GM19395 (cell line): ENCODE data around the gene TPCN2.
"Not testable (repeated sequence)": the region's sequence is repeated elsewhere in the genome, so short reads cannot be mapped to it uniquely, and the experiment has no call there.

Source experiments
- ATAC-seq: cut with Tn5 transposase; IDR thresholded peaks from one replicate; pipeline ENCODE4 v1.9.1; 2021; ENCODE audit warnings: mild to moderate bottlenecking, moderate library complexity; ENCODE audit not compliant: unreplicated experiment

TPCN2 gene

GRCh38 chr11:69141742-69142141 lies 93.0 kb downstream of the TPCN2 start:
- ATAC-seq: no peak

GRCh38 chr11:69142895-69143294 lies 94.2 kb downstream of the TPCN2 start:
- no peak for ATAC-seq

- no peak for ATAC-seq
Observed at GRCh38 chr11:69144316-69145049, 95.8 kb downstream of the TPCN2 start.

GRCh38 chr11:69145050-69145380 lies 96.3 kb downstream of the TPCN2 start:
- ATAC-seq: no peak

GRCh38 chr11:69148377-69148762 lies 99.6 kb downstream of the TPCN2 start:
- no peak for ATAC-seq

- no peak for ATAC-seq
Observed at GRCh38 chr11:69148806-69149205, 100.1 kb downstream of the TPCN2 start.

GRCh38 chr11:69149338-69150045 lies 100.8 kb downstream of the TPCN2 start:
- ATAC-seq: not testable (repeated sequence)

- no peak for ATAC-seq
Observed at GRCh38 chr11:69150175-69150574, 101.4 kb downstream of the TPCN2 start.

- ATAC-seq: no peak
Observed at GRCh38 chr11:69151836-69152235, 103.1 kb downstream of the TPCN2 start.

- ATAC-seq: no peak
Observed at GRCh38 chr11:69152733-69153421, 104.1 kb downstream of the TPCN2 start.

- no peak for ATAC-seq
Observed at GRCh38 chr11:69153661-69154060, 104.9 kb downstream of the TPCN2 start.

- no peak for ATAC-seq
Observed at GRCh38 chr11:69154211-69154913, 105.6 kb downstream of the TPCN2 start.

GRCh38 chr11:69154938-69155301 lies 106.2 kb downstream of the TPCN2 start:
- ATAC-seq: no peak

GRCh38 chr11:69155302-69156234 lies 106.8 kb downstream of the TPCN2 start, which contains the start of gene SMIM38:
Gene SMIM38, plus strand, starts transcription at chr11:69155935. Its CDS starts 1,912 bp downstream, at chr11:69157847.
- no peak for ATAC-seq

- no peak for ATAC-seq
Observed at GRCh38 chr11:69156235-69156639, 107.5 kb downstream of the TPCN2 start.

GRCh38 chr11:69156673-69157155 lies 108.0 kb downstream of the TPCN2 start:
- ATAC-seq: no peak

- ATAC-seq: no peak
Observed at GRCh38 chr11:69157156-69157821, 108.6 kb downstream of the TPCN2 start.

GRCh38 chr11:69157822-69158231 lies 109.1 kb downstream of the TPCN2 start:
- no peak for ATAC-seq

- no peak for ATAC-seq
Observed at GRCh38 chr11:69158301-69159149, 109.8 kb downstream of the TPCN2 start.
